ENCODE data around the gene GJC3.
"Not testable (repeated sequence)": the region's sequence is repeated elsewhere in the genome, so short reads cannot be mapped to it uniquely, and the experiment has no call there.

GJC3 gene

GRCh38 chr7:99928994-99929729 is at the start of gene GJC3:
GJC3 (minus strand) TSS chr7:99929620; CDS start chr7:99929620, 0 bp downstream.
- DNase-seq (ENCODE audit: low read depth) = peak; percentile 17

- no peak for DNase-seq (ENCODE audit: low read depth)
These were observed 47.2 kb upstream of the GJC3 start for GRCh38 chr7:99976626-99977025.

DNA sequence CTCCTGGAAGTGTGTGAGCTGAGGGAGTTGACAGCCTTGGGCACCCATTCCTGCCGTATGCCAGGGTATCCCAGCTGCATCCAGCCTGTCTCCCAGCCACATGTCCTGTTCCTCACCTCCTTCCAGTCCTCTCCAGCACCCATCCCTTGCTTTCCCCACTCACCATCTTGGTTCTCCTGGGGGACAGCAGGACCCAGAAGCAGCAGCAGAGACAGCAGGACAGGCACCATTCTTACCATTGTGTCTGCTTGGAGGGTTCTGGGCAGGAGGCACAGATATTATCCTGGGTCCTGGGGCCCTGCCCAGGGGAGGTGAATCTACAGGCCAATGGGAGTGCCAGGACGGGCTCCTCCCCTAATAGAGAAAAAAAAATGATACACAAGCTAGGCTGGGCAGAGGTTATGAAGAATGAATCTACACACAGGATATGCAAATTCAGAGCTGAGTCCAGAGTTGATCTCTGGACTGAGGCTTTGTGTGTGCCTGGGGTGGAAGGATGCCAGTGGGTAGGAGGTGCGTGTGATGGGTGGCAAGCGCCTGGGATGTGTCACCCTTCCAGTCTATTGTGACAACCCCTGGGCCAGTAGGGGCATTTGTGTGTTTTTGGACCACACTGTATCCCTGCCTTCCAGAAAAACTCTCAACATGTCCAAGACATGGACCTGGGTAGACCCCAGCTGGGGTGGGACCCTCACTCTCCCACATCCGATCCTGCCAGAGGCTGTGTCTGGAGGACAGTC is 46.5 kb upstream of the GJC3 start, which contains the start of gene AZGP1:
AZGP1 (minus strand) TSS at position 250 of the 740 bp plus-strand sequence; CDS start at position 239, 11 bp downstream.
- no peak for DNase-seq (ENCODE audit: low read depth)

GRCh38 chr7:99974681-99975080 is 45.3 kb upstream of the GJC3 start:
- no peak for DNase-seq (ENCODE audit: low read depth)

GRCh38 chr7:99973817-99974216 is 44.4 kb upstream of the GJC3 start:
- DNase-seq (ENCODE audit: low read depth) = not testable (repeated sequence)

GRCh38 chr7:99971242-99971641 is 41.8 kb upstream of the GJC3 start:
- no peak for DNase-seq (ENCODE audit: low read depth)

GRCh38 chr7:99969813-99970212 is 40.4 kb upstream of the GJC3 start:
- DNase-seq (ENCODE audit: low read depth) = not testable (repeated sequence)

GRCh38 chr7:99969298-99969697 is 39.9 kb upstream of the GJC3 start:
- DNase-seq (ENCODE audit: low read depth) = no peak

DNA sequence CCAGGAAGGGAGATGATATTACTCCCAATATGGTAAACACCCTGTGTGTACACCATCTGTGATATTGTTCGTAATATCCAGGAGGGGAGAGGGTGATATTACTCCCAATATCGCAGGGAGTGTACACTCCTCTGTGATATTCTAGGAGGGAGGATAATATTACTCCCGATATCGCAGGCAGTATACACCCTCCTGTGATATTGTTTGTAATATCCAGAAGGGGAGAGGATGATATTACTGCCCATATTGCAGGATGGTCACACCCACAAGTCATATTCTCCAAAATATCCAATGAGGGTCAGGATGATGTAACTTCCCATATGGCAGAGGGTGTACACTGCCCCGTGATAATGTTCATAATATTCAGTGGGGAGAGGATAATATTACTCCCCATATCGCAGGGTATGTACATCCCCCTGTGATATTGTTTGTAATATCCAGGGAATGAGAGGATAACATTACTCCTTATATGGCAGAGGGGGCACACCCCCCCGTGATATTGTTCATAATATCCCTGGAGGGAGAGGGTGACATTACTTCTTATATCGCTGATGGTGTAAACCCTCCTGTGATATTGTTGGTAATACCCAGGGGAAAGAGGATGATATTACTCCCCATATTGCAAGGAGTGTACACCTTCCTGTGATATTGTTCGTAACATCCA is 29.3 kb upstream of the GJC3 start:
- DNase-seq (ENCODE audit: low read depth) = no peak

DNA sequence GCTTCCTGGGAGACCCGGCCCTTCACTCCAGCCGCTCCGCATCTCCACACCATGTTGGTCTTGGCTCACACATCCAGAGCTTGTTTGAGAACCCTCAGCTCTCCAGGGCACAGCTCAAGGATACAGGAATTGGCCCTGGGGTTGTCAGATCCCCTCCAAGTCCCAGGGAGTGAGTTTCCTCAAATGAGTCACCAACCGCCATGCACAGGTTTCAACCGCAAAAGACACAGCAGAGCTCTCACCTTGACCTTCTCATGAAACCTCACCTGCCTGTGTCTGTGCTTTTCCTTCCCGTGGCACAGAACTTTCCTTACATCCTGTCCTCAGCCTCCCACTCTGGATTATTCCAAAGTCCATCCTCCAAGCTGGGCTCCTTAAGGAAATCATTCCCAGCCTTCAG is 25.8 kb upstream of the GJC3 start:
- no peak for DNase-seq (ENCODE audit: low read depth)

- not testable (repeated sequence) for DNase-seq (ENCODE audit: low read depth)
These were observed 25.2 kb upstream of the GJC3 start for GRCh38 chr7:99954643-99955042.

DNA sequence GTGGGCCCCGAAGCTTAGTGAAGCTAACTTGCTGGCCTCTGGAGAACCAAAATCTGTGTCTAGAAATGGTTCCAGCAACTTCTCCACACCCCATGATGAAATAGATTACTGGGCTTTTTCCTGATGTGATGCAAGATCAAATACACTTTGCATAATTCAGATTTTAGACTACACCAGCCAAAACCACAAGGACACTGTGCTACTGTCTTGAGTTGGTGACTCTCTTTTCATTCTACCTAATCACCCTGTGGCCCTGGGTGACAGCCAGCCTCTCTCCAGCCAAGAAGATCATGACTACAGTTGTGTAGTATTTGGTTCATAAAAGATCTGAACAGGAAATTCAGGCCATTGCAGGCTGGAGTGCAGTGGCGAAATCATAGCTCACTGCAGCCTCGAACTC is 24.2 kb upstream of the GJC3 start:
- DNase-seq (ENCODE audit: low read depth) = no peak

- DNase-seq (ENCODE audit: low read depth) = not testable (repeated sequence)
These were observed 23.2 kb upstream of the GJC3 start for GRCh38 chr7:99952649-99953048.

GRCh38 chr7:99950819-99951218 is 21.4 kb upstream of the GJC3 start:
- not testable (repeated sequence) for DNase-seq (ENCODE audit: low read depth)

DNA sequence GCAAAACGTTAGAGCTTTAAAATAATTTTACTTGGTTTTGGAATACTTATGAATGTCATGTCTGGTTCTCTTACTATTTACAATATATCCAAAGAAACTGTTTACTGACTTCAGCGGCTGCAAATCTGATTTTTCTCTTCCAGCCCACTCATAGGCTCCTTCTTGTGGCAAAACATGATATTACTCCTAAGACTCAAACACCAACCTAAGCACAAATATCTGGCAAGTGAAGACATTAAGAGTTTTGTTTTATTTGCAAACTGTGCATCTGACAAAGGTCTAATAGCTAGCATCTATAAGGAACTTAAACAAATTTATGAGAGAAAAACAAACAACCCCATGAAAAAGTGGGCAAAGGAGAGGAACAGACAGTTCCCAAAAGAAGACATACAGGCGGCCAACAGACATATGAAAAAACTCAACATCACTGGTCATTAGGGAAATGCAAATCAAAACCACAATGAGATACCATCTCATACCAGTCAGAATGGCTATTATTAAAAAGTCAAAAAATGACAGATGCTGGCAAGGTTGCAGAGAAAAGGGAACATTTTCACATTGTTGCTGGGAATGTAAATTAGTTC is 20.3 kb upstream of the GJC3 start:
- DNase-seq (ENCODE audit: low read depth) = no peak

- DNase-seq (ENCODE audit: low read depth) = no peak
These were observed 18.2 kb upstream of the GJC3 start for GRCh38 chr7:99947608-99948007.

GRCh38 chr7:99944497-99945070 is 15.2 kb upstream of the GJC3 start:
- no peak for DNase-seq (ENCODE audit: low read depth)

DNA sequence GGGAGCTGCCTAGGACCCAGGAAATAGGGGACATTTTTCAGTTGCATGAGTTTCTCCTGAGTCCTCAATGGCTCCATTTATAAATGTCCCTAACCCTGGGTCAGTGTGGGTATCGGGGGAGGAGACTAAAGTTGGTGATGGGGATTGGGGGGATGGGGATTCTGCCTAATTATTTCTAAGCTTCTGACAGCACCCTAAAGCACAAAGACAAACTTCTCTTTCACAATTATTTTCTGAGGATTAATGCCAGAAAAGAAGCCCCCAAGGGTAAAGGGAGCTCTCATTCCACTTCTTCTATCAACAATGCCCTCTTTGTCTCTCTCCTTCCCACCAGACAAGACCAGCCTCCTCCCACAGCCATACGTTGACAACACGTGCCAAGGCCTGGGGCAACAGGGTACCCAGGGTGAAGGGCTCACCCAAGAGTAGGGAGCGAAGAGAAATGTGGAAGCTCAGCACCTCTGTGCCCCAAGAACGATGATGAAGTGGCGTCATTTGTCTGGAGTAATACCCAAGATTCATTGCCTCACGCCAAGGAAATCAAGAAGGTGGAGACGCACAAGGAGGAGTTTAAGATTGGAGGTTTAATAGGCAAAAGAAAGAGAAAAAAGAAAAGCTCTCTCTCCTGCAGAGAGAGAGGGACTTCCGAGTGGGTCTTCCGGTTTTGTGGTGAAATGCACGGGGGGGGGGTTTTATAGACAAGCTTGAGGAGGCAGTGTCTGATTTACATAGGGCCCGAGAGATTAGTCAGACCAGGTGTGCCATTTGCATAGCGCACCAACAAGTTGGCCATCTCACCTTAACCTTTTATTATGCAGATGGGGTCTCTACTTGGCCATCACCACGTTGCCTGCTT is 14.4 kb upstream of the GJC3 start:
- DNase-seq (ENCODE audit: low read depth) = no peak

GRCh38 chr7:99938296-99938695 is 8.9 kb upstream of the GJC3 start:
- DNase-seq (ENCODE audit: low read depth) = no peak

GRCh38 chr7:99935009-99935408 is 5.6 kb upstream of the GJC3 start:
- not testable (repeated sequence) for DNase-seq (ENCODE audit: low read depth)

DNA sequence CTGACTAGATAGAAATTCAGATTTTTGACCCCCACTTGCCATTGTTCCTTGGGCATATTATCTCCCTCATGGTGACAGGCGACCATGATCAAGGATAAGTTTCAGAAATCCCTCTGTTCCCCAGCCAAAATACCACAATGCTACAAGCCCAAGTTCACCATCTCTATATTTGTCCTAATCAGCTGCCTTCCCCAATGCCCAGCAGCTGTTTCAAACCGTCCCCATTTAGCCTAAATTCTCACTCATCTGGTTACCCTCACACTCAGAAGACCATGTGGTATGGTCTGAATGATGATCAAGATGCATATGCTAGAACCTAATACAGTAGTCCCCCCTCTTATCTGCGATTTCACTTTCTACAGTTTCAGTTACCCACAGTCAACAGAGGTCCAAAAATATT is 956 bp upstream of the GJC3 start:
- no peak for DNase-seq (ENCODE audit: low read depth)

Data from activated T-cell treated with anti-CD3 and anti-CD28 coated beads for 1 hour (primary cell).